IPS-NIHi11 (cell line): ENCODE data around the gene PTPRCAP.

Source experiments
- DNase-seq: peaks from one replicate; pipeline ENCODE4 v3.0.0; 2012; ENCODE audit warnings: mixed read lengths, low spot score

The PTPRCAP gene

DNA sequence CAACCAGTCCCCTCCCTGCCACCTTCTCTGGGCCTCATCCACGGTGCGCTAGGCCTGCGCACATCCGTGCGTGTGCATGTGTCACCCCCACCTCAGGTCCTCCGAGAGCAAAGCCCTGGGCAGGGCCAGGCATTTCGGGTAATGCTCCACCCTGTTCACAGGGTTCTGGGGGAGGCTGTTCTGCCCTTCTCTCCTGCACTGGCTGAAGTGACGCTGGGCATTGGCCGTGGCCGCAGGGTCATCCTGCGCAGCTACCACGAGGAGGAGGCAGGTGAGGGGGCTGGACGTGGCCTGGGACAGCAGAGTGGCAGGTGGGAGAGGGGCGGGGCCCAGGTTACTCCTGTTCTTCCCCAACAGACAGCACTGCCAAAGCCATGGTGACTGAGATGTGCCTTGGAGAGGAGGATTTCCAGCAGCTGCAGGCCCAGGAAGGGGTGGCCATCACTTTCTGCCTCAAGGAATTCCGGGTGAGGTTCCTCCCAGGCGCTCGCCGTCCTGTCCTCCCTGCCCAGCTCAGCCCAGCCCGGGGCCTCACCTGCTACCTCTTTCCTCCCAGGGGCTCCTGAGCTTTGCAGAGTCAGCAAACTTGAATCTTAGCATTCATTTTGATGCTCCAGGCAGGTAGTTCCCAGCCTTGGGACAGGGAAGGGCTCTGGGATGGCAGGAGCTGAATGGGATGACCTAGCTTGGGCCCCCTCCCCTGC lies 41.8 kb downstream of the PTPRCAP start:
- DNase-seq = no peak

DNA sequence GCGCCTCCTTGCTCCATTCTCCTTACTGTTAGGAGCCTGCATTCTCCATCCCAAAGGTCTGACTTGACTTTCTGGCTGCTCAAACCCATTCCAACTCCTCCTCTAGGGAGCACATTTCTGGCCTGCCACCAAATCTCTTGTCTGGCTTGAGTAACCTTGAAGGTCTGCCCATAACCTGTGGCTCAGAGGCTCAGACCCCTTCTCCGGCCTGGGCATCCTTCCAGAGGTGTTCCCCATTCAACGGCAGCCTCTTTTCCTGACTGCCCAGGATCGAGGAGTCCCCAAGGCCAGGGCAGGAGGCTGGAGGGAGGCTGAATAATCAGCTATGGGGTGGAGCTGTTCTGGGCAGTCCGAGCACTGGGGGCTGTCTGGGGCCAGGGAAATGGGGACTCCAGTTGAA lies 43.5 kb downstream of the PTPRCAP start:
- no peak for DNase-seq

GRCh38 chr11:67393437-67393836 lies 44.0 kb downstream of the PTPRCAP start:
- DNase-seq = no peak

- DNase-seq = no peak
Measured at GRCh38 chr11:67392183-67392715, 45.2 kb downstream of the PTPRCAP start.

DNA sequence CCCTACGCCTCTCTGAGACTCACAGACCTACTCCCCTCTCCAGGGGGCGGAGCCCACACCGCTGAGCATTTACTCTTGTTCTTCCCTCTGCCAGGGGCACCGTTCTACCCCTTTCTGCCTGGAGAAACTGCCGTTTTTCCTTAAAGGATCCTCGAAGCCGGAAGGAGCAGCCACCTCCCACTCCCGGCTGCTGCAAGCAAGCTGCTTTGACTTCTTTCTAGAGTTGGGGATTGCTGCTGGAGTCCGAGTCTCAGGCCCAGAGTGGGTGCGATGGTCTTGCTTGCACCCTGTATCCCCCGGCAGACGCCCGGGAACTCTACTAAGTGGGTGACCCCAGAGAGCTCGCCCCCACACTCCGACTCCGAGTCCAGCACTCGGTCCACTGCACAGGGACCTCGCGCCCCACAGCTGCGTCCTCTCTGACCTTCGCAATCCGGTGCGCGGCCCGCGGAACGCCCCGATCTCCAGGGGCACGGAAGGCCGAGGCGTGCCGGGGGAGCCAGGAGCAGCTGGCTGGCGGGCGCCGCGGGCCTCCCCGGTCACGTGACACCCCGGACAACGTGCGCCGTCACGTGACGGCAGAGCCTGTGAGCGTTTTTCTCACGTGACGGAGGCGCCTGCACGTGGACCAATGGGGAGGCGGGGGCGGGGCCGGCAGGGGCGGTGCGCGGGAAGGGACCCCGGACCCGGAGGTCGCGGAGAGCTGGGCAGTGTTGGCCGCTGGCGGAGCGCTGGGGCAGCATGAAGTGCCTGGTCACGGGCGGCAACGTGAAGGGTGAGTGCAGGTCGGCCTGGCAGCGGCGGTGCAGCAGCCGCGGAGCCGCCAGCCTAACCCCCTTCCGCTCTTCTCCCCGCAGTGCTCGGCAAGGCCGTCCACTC lies 45.9 kb downstream of the PTPRCAP start, which contains the start of gene RAD9A:
Gene RAD9A, plus strand, starts transcription at position 683 of the 879 bp plus-strand sequence. Its CDS starts 59 bp downstream, at position 742.
- DNase-seq = peak; percentile 99

DNA sequence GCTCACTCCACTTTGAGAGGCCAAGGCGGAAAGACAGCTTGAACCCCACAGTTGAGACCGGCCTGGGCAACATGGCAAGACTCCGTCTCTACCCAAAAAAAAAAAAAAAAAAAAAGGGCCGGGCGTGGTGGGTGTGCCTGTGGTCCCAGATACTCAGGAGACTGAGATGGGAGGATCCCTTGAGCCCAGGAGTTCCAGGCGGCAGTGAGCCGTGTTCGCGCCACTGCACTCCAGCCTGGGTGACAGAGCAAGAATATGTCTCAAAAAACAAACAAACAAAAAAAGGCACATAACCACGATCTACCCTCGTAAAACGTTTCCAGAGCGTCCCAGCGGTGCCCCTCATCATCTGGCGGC lies 46.6 kb downstream of the PTPRCAP start:
- DNase-seq = no peak

GRCh38 chr11:67389477-67389876 lies 48.0 kb downstream of the PTPRCAP start:
- peak; percentile 77 for DNase-seq

GRCh38 chr11:67387518-67387917 lies 50.0 kb downstream of the PTPRCAP start:
- DNase-seq = no peak

DNA sequence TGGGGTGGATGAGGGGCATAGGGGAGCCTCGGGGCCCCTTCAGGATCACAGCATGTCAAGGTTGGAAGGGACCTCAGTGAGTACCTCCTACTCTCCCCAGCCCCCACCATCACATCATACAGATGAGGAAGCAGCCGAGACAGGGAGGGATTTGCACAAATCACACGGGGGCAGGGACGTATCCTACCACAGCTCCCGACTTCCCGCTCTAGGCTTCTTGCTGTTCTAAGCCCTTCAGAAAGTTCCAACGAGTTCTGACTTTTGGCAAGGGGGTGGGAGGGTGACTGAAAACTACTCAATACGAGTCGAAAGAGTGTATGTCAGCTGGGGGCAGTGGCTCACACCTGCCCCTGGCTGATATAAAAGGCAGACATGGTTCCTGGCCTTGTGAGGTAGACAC lies 50.4 kb downstream of the PTPRCAP start:
- DNase-seq = no peak
